Renal cortical epithelial cell (primary cell): ENCODE data around the gene PACS1. TPM values are rescaled to one million over a fixed set of nuclear protein-coding genes. Genes with fewer than 3 reads are reported as not detected.
"Not testable (repeated sequence)": the region's sequence is repeated elsewhere in the genome, so short reads cannot be mapped to it uniquely, and the experiment has no call there.

Experiments used
- DNase-seq: peaks from one replicate; pipeline ENCODE4 v3.0.0-alpha.2; 2011; ENCODE audit warnings: low read depth
- total RNA-seq: library from RNA; depleted of rRNA; stranded (reverse); fragments of >200 nt; gene quantifications from 2 replicates; pipeline ENCODE4 v1.2.3, GENCODE V29; 2014

Gene PACS1
- total RNA-seq, 1 donor from 2014 or later = 61.2 TPM

DNA sequence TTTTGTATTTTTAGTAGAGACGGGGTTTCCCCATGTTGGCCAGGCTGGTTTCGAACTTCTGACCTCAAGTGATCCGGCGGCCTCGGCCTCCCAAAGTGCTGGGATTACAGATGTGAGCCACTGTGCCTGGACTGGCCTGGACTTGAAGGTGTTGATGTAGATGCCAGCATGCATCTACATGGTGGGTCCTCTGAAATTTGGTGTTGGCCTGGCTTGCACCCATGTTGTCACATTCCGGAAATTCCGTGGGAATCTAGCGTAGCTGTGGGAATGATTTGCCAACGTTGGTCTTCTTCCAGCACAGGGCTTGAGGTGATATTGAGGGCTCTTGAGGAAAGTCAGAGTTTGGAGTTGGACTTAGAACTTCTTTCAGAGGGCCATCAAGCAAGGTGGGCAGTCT lies 6.5 kb downstream of the PACS1 start:
- no peak for DNase-seq

DNA sequence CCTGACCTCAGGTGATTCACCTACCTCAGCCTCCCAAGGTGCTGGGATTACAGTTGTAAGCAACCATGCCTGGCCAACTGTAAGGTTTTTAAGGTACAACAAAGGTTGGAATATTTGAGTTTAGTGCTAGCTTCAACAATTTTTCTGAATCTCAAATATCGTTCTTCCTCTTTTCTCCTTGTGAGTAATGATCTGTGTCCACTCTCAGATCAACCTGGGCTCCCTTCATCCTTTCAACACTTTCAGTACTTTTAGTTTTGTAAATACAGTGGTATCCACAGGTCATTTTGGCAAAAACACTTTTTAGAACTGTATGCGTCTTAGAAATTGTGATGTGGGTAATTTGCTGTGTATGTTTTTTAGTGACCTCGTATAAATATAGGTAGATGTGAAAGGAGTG lies 7.9 kb downstream of the PACS1 start:
- DNase-seq = no peak

DNA sequence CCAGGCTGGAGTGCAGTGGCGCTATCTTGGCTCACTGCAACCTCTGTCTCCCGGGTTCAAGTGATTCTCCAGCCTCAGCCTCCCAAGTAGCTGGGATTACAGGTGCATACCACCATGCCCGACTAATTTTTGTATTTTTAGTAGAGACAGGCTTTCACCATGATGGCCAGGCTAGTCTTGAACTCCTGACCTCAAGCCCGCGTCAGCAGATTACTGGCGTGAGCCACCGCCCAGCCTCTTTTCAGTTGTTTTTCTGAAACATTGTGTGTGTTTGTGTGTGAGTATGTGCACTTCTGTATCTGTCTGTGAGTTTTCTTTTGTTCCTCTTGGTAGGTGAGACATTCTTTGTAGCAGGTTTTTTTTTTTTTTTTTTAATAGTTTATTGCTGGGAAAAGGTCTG lies 8.9 kb downstream of the PACS1 start:
- not testable (repeated sequence) for DNase-seq

DNA sequence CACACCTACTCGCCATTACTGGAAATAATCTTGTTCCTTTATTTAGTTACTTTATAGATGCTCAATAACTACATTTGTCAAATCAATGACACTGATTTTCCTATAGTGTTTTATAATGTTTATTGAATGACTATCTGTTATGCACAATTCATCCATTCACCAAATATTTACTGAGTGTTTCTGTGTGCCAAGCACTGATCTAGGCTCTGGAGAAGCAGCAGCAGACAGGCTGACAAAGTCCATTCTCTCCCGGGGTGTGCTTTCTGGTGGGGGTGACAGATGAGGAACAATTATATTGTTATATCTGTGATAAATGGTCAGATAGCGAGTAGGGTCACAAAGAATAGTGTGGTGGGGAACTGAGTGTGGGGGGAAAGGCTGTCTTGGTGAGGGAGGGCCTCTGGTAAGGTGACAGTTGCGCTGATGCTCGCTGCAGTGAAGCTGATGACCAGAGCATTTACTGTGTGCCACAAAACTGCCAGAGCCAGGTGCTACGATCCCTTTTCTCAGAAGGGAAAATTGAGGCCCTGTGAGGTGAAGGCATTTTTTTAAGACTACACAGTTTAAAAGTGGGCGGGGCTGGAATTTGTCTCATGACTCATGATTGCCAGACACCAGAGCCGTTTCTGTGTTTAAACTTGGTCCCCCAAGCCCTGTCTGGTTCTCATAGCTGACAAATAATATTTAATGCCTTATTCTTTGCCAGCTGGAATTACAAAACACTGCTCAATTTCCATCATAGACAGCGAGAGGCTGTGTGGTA lies 10.2 kb downstream of the PACS1 start:
- DNase-seq = peak; percentile 49

DNA sequence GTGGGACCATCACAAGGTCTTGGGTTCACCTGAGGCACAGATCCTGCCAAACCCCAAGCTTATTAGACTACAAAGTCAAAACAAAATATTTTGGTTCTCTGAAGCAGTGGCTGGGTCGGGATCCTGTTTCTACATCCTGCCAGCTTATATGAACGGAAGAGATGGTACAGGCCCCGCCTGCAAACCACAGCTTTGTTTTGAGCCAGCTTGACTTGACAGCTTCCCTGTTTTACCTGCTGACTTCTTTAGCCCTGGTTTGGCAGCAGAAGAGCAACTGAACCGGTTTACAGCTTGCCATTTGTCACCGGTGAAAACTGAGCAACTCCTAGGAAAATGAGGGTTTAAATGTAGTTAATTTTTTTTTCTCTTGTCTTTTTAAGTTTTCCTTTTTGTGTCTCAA lies 11.4 kb downstream of the PACS1 start:
- peak; percentile 52 for DNase-seq

DNA sequence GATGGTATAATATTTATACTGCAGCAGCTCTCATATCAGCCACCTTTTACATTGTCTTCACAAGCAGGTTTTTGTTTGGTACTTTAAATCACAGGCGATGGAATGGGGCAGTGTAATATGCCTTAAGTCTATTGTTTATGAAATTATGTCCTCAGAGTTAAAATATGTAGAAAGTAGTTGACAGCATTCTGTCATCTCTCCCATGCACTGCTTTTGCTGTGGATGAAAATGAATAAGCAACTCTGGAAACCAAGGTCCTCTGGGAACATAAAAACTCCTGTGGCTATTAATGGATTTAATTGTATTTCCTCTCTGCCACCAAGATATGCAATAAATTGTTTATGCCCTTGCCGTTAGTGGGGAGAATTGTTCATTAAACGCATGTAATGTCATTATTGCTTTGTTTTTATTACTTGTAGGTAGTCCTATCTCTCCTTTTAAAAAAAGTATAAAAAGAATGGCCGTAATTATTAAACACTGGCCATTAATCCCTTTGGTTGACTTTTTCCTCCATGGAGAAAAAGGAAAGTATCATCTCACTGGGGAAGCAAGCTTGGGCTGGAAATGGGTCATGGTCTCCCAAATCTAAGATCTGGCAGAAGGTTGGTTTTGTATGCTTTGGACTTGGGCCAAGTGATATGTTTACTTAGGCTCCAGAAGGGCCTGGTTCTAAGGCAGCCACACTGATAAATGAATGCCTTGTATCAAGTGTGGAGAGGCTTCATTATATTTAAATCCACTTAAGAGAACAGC lies 13.1 kb downstream of the PACS1 start:
- peak; percentile 32 for DNase-seq

DNA sequence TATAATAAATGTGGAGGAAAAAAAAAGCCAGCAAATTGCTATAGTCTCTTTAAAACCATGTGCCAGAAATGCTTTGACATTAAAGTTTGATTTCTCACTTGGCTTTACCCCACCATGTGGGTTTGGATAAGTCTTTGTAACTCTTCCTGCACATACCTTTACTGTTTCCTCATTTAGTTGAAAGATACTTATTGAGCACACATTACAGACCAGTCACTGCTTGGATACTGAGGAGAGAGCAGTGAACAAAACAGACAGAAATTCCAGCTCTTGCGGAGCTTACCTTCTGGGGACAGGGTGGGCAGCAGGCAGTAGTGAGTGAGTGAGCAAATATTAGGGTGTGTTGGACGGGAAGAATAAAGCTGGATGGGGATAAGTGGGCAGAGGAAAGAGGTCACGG lies 13.7 kb downstream of the PACS1 start:
- no peak for DNase-seq

DNA sequence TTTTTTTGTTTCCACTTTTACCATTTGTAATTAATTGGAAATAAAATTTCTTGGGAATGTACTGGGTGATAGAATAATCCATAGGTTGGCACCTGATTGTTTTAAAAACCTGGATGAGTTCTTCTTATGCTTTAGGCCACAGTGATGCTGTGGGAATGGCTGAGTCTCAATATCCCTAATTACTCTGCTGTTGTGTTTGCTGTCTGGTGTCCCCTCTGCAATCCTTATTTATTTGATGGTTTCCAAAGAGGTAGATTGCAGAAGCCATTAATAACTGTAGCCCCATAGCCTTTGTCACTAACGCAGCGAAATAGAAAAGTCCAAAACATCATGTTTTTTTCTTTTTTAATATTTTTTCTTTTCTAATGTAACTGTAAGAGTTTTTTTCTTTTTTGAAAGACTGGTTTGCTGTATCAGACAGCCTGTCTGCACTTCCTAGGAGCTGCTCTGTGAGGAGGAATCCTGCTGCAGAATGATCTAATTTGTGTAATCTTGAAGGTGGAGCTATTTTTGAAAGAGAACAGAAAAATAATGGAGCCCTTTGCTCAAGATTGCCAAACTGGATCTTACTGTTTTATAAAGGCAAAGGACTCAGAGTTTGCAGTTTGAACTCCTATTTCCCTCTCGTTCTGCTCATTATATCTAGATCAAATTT lies 14.9 kb downstream of the PACS1 start:
- no peak for DNase-seq

DNA sequence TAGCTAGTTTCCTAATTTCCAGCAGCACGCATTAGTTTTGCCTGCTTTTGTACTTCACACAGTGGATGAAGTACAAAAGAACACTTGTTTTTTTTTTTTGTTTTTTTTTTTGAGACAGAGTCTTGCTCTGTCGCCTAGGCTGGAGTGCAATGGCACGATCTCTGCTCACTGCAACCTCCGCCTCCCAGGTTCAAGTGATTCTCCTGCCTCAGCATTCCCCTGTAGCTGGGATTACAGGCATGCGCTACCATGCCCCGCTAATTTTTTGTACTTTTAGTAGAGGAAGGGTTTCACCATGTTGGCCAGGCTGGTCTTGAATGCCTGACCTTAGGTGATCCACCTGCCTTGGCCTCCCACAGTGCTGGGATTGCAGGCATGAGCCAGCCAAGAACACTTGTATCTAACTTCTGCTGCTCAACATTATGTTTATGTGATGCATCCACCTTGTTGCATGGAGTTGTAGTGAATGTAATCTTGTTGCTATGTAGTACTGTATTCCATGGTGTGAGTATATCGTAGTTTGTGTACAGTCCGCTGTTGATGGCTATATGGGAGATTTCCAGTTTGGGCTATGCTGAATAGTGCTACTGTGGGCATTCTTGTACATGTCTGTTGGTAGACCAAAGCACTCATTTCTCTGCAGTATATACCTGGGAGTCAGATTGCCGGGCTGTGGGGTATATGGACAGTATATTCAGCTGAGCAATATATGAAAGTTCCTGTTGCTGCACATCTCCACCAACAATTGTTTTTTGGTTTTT lies 17.3 kb downstream of the PACS1 start:
- no peak for DNase-seq

DNA sequence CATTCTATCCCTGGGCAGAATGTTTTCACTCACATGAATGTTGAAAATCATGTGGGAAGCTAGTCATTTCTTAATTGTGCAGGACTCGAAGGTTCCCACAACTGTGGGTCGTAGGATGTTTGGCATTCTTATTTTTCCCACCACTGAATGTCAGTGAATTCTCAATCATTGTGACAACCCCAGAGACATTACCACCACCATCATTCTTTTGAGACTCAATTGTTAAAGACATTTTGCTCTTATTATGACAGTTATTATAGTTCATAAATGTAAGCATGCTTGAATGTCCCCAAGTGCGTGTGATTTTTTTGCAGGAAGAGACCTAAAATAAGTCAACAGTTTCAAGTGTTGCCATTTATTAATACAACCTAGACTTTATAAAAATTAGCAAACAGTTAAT lies 19.0 kb downstream of the PACS1 start:
- DNase-seq = no peak

DNA sequence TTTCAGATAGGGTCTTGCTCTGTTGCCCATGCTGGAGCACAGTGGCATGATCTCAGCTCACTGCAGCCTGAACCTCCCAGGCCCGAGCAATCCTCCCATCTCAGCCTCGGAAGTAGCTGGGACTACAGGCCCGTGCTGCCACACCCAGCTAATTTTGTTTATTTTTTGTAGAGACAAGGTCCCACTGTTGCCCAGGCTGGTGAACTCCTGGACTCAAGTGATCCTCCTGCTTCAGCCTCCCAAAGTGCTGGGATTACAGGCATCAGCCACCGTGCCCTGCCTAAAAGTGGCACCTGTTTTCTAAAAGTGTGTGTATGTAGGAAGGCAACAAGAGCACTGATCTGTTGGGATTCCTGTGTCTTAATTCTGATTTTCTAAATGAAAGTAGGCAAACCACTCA lies 20.2 kb downstream of the PACS1 start:
- DNase-seq = no peak

DNA sequence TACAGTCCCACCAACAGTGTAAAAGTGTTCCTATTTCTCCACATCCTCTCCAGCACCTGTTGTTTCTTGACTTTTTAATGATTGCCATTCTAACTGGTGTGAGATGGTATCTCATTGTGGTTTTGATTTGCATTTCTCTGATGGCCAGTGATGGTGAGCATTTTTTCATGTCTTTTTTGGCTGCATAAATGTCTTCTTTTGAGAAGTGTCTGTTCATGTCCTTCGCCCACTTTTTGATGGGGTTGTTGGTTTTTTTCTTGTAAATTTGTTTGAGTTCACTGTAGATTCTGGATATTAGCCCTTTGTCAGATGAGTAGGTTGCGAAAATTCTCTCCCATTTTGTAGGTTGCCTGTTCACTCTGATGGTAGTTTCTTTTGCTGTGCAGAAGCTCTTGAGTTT lies 22.1 kb downstream of the PACS1 start:
- DNase-seq = not testable (repeated sequence)

DNA sequence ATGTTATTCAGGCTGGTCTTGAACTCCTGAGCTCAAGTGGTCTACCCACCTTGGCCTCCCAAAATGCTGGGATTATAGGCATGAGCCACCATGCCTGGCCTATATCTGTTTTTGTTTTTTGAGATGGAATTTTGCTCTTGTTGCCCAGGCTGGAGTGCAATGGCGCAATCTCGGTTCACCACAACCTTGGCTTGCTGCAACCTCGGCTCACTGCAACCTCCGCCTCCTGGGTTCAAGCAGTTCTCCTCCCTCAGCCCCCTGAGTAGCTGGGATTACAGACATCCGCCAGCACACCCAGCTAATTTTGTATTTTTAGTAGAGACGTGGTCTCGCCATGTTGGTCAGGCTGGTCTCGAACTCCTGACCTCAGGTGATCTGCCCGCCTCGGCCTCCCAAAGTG lies 29.7 kb downstream of the PACS1 start:
- not testable (repeated sequence) for DNase-seq

DNA sequence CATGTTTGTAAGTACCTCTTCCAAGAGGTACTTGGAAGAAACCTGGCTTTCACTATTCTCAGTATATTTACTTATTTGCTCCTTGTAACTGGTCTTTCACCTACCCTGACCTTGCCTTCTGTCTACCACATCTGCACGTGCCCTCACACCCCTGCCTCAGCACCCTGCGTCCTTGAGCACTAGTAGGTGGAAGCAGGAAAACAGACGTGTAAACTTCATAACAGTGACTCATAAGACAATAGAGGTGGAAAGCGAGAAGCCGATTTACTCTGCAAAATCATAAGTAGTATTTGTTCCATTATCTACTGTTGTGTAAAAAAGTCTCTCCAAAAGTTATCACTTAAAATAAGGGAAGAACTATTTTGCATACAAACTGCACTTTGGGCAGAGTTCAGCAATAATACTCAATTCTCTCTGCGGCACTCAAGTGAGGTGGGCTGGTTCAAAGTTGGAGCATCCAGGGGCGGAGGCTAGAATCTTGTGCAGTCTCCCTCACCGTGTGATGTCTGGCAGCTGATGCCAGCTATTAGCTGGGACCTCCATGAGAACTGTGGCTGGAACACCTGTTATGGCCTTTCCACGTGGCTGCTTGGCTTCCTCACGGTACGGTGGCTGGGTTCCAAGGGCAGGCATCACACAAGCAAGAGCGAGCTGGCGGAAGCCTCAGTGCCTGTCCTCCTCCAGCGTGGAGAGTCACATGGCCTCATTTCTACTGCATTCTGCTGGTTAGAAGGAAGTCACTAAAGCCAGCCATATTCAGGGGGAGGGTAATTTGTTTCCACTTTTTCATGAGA lies 30.4 kb downstream of the PACS1 start:
- peak; percentile 72 for DNase-seq

DNA sequence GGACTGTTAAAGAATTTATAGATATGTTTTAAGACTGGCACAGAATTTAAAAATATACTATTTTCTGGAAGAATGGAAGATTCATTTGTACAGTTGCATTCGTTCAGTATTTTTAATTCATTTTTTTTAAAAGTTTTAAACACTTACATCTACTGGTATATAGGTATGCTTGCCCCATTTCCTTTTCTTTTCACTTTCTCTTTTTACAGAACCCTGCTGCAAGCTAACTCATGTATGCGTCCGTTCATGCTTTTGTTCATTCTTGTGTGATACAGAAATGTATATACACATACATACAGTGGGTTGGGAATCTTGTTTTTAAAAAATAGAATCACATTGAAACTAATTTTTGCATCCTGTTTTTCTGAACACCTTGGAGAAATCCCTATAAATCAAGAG lies 31.0 kb downstream of the PACS1 start:
- DNase-seq = no peak

DNA sequence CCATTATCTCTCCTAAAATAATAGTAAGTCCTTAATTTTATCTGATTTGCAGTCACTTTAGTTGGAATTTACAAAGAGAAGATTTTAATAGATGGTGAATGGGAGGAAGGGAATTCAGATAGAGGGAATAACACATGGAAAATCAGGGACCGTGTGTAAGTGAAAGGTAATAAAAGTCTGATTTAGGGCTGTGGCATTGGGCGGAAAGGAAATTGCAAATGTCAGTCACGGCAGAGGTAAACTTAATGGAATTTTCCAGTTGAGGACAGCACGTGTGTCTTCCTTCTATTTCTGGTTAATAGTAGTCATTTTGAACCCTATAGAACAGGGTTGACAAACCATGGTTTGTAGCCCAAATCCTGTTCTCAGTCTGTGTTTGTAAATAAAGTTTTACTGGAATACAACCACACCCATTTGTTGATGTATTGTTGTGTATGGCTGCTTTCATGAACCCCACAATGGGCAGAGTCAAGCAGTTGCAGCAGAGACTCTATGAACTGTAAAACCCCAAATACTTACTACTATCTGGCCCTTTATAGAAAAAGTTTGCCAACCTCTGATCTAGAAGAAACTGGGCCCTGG lies 34.1 kb downstream of the PACS1 start:
- DNase-seq = no peak

DNA sequence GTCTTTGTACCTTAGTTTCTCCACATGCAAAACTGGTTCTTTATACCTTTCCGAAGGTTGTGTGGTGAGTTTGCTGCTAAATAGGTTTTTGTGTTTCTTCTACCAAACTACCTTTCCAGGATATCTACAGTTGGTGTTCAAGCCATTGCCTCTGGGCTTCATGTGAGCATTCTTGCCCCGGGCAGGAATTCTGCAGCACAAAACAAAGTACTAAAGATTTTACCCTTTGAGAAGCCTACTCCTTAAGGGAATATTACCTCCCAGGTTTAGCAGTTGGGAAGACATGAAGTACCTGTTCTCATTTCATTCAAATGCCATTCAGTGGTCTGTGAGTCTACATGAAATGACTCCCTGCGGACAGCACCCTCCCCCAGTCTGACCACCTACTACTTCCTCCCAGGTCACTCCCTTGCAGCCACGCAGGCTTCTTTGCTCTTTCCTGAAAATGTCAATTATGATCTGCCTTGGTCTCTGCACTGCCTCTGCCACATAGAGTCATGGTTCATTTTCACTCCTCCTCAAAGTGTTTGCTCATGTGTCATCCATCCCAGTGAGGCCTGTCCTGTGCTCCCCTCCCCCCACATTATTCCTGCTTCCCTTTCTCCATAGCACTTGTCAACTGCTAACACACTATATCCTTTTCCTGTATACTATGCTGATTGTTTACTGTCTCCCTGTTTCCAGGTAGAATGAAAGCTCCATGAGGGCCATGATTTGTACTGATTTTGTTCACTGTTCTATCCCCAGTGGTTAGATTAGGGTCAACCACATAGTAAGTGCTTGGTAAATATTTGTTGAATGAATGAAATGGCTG lies 36.9 kb downstream of the PACS1 start:
- DNase-seq = peak; percentile 26

DNA sequence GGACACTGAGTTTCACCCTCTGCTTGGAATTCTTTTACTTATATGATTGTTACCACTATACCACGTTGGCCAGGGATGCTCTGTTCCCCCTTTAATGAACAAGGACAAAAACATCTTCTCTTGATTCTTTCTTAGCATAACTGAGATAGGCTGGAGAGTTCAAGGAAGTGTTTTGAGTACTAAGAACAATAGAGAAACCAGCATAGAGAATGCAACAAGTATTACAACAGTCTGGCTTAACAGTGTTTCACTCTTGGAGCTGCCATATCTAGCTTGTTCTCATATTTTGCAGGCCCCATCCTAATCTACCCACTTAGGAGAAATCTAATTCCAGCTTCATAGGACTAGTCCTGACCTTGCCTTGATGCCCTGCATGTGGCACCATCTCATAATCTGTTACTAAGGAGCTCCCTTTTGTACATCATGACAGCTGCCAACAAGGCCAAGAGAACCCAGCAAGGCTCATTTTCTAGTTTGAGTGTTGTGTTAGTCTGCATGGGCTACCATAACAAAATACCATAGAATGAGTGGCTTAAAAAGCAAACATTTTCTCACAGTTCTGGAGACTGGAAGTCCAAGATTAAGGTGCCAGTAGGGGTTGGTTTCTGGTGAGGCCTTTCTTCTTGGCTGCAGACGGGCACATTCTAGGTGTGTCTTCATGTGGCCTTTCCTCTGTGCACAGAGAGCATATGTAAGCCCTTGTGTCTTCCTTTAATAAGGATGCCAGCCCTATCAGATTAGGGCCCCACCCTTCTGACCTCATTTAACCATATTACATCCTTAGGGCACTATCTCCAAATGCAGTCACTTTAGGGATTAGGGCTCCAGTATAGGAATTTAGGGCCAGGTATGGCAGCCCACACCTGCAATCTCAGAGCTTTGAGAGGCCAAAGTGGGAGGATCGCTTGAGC lies 37.8 kb downstream of the PACS1 start:
- DNase-seq = no peak

DNA sequence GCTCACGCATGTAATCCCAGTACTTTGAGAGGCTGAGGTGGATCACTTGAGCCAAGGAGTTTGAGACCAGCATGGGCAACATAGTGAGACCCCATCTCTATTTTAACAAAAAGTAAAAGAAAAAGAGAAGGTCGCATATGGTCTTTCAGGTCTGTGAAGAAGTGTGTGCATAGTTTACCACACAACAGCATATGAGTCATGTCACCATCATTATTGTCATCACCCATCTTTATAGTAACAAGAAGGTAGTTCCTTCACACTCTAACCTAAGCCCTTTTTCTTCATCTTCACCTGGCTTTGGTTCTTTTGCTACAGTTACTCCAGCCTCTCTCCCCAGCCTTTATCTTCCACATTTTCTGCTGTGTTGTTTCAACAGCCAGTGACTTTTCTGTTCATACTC lies 39.2 kb downstream of the PACS1 start:
- no peak for DNase-seq
